HG03135 (cell line): ENCODE measurements around the gene ZNF683.
"Not testable (repeated sequence)": the region's sequence is repeated elsewhere in the genome, so short reads cannot be mapped to it uniquely, and the experiment has no call there.

Experiments
- ATAC-seq: cut with Tn5 transposase; IDR thresholded peaks from one replicate; pipeline ENCODE4 v1.9.1; 2021; ENCODE audit warnings: mild to moderate bottlenecking, moderate library complexity; ENCODE audit not compliant: unreplicated experiment

Gene ZNF683

GRCh38 chr1:26372611-26373010 is at the start of gene ZNF683:
TSS of gene ZNF683 (minus strand) at chr1:26372750. CDS start at chr1:26368571, 4,179 bp downstream.
- ATAC-seq: not testable (repeated sequence)

DNA sequence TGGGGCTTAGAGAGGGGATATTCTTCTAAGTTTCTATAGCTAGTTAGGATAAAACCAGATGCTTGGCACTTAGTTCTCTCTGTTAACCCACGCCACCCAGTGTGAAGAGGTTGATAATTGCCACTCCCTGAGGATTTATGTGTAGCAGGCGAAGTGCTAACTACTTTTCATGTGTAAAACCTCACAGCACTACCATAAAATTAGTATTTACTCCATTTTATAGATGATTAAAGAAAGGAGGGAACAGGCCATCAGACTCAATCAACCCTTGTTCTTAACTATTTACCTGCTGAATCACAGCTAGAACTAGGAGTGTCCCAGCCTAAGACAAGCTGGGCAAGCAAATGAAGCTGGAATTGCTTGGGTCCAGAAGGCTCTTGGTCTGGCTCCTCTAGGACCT is 46.9 kb upstream of the ZNF683 start:
- no peak for ATAC-seq

GRCh38 chr1:26418865-26419349 is 46.4 kb upstream of the ZNF683 start:
- ATAC-seq: no peak

DNA sequence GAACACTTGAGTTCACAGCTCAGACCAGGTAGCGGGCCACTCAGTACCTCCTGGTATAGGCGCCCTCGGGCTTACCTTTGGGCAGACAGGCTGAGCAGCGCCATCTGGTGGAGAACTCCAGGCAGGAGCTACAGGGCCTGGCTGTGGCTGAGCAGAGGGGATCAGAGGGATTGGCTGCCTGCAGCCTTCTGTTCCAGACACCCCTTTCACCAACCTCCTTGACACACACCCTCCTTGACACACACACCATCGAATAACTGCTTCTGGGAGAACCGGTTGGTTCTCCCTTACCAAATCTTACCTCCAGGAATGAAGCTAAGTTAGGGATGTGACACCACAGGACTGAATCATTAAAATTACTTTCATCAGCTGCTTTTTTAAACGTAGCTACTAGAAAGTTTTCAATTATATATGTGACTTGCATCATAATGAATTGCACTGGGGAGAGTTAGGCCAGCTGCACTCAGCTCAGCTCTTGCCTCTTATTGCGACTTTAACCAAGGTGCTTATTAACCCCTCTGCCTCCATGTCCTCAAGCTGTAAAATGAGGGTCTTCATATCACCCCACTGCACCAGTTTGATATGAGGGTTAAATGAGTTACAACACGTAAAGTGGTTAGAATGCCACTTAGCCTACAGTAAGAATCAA is 44.7 kb upstream of the ZNF683 start:
- no peak for ATAC-seq

DNA sequence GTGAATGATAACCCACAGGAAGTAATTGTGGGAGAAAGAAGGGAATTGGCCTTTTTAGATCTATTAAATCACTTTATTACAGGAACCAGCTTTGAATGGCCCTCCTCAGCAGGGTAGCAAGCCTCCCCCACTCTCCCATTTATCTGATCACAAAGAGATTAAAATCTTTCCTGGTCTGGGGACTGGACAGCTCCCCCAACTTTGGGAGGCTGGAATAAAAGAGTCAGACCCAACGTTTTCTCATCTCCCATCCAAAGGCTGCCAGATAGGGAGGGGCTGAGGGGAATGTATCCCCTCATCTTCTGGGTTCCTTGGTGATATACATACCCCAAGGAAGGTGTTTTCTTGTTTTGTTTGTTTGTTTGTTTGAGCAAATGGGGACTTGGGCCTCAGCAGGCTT is 40.5 kb upstream of the ZNF683 start:
- no peak for ATAC-seq

DNA sequence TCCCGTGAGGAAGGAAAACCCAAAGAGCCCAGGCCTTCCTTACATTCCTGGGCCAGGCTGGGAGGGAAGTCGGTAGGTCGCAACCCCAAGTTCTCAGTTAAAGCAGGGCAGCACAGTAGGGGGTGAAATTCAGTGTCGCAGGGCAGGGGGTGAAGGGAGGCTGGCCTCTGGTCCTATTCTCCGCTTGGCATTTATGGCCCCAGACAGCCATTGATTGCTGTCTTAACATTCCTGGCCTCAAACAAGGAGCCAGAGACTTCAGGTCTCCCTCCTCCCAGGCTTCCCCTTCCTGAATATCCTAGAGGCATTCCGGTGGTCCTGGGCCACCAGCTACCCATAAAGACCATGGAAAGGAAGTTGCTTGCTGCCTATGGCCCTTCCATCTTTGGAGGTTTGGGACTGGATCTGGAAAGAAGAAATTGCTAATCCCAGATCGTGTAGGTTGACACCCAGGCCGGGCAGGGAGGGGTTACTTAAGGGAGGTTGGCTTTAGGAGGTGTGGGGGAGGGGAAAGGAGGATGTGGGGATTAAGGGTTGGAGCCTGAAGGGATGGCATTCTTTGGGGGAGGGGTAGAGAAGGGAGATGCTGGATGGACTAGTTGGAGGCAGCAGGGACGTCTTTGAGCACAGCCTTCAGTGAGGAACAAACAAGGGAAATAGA is 39.8 kb upstream of the ZNF683 start:
- no peak for ATAC-seq

DNA sequence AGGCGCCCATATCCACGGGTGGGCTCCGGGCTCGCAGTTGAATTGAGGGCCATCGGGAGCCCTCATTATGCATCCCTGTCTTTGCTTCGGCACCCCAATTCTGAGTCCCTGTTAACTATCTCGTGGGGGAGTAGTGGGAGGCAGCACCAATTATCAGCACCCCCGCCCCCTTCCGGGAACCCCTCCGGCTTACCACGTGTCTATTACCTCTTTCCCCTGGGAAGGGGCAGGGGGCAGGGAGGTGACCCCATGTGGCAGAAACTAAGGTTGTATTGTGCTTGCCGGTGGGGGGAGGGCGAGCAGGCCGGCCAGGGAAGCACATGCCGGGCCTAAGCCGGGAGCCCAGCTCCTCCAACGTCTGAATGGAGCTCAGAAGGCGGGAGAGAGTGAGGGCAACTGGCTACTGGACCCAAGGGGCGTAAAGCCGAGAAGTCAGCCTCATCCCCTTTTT is 39.1 kb upstream of the ZNF683 start:
- ATAC-seq: no peak

- ATAC-seq: no peak
These were observed 38.4 kb upstream of the ZNF683 start, which contains the start of gene LIN28A for GRCh38 chr1:26410706-26411623. TSS of gene LIN28A (plus strand) at chr1:26410817. CDS start at chr1:26410892, 75 bp downstream.

GRCh38 chr1:26409191-26409807 is 36.7 kb upstream of the ZNF683 start:
- no peak for ATAC-seq

DNA sequence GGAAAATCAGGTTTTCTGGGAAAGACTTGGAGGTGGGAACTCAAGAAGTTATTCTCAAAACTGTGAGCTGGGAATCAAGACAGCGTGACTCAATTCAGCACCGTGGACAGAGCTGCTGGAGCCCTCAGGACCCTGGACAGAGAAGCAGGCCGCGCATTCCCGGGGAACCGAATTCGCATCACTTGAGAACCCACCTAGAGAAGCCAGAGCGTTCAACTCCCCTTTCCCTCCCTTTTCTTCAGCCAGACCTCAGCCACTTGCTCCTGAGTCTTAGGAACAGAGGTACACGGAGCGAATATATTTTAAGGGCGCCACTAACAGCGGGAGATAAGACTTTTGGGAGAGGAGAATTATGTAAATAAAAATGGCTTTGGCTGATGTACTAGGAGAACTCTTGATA is 36.1 kb upstream of the ZNF683 start:
- no peak for ATAC-seq

DNA sequence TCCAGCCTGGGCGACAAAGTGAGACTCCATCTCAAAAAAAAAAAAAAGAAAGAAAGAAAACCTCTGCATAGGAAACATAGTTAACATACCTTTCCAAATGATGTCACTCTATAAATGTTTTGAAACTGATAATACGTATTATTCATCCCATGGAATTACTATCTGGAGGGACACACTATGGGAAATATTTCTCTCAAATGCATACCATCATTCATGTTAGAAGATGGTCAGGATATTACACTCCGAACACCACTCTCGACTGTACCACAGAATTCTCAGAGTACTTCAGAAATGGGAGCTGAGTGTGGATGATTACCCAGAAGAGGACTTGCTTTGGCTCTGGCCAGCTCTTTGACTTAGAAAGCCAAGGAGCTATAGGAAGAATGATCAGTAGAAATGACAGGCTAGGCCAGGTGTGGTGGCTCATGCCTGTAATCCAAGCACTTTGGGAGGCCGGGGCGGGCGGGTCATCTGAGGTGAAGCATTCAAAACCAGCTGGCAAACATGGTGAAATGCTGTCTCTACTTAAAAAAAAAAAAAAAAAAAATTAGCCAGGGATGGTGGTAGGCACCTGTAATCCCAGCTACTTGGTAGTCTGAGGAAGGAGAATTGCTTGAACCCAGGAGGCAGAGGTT is 32.8 kb upstream of the ZNF683 start:
- ATAC-seq: no peak

GRCh38 chr1:26404641-26405040 is 32.1 kb upstream of the ZNF683 start:
- ATAC-seq: no peak

DNA sequence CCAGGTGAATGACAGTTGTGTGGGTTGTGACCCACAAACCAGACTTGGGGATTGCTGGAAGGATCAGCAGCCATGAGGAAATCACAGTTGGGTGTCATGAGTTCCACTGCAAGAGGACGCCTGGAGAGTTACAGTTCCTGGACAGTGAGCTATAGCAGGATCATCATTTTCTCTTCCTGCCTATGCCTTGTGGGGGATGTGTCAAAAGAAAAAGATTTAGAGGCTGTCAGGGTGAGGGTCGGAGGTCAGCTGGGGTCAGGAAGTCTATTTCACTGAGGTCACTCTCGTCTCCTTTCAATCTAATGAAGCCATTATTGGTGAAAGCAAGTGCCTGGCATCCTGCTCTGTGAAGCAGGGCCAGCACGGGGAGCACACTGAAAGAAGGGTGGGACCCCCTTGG is 31.1 kb upstream of the ZNF683 start:
- ATAC-seq: no peak

GRCh38 chr1:26401891-26402290 is 29.3 kb upstream of the ZNF683 start:
- no peak for ATAC-seq

DNA sequence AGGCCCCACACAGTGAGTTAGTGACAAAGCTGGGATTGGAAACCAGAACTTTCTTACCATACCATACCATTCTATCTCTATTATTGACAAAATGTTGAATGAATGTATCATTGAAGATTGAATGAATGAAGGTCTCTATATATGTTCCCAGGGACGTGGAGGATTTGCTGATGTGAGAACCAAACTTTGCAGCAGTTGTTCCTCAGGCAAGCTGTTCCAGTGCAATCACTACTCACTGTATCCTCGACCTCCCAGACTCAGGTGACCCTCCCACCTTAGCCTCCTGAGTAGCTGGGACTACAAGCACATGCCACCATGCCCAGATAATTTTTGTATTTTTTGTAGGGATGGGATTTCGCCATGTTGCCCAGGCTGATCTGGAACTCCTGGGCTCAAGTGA is 26.5 kb upstream of the ZNF683 start:
- ATAC-seq: no peak

- ATAC-seq: no peak
These were observed 23.2 kb upstream of the ZNF683 start for GRCh38 chr1:26395754-26396153.

GRCh38 chr1:26391450-26391849 is 18.9 kb upstream of the ZNF683 start:
- ATAC-seq: no peak

DNA sequence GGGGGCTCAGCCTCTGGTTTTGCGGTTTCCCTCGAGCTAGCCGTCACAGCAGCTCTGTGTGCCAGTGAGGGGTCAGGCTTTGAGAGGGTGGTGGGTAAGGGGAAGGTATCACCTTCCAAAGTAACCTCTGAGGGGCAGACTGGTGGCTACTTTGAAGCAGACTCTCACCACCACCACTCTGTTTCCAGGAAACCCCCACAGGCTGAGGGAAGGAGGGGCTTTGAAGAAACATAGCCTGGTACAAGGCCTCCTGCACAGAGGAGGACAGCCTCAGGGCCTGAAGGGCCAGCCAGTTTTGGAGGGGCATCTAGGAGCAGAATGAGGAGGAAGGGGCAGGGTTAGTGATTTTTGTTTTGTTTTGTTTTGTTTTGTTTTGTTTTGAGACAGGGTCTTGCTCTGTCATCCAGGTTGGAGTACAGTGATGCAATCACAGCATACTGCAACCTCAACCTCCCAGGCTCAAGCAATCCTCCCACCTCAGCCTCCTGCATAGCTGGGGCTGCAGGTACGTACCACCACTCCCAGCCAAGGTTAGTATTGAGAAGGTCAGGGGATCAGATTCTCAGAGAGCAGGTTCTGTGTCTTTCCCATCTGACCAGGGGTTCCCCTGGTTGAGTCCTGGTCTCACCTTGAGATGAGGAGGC is 17.2 kb upstream of the ZNF683 start:
- no peak for ATAC-seq

- no peak for ATAC-seq
These were observed 16.4 kb upstream of the ZNF683 start for GRCh38 chr1:26388791-26389445.
